Endodermal cell (in vitro differentiated cells): ENCODE data around the gene CACNA2D4. TPM values are rescaled to one million over a fixed set of nuclear protein-coding genes. Genes with fewer than 3 reads are reported as not detected.

ENCODE experiments used
- DNase-seq: peaks from one replicate; pipeline ENCODE4 v3.0.0-alpha.2; 2017
- H3K27ac ChIP-seq: 2 replicates; pipeline ENCODE4 v1.5.1; 2013; ENCODE audit warnings: mild to moderate bottlenecking, low read depth, low read length, moderate library complexity
- H3K27me3 ChIP-seq: 2 replicates; pipeline ENCODE4 v1.6.1; 2013; ENCODE audit warnings: mild to moderate bottlenecking, low read length, moderate library complexity; ENCODE audit not compliant: insufficient read depth, control insufficient read depth, poor library complexity, severe bottlenecking
- H3K36me3 ChIP-seq: 2 replicates; pipeline ENCODE4 v1.7.0; 2013; ENCODE audit warnings: mild to moderate bottlenecking, low read length, moderate library complexity; ENCODE audit not compliant: control insufficient read depth, insufficient read depth
- H3K4me1 ChIP-seq: one replicate; pipeline ENCODE4 v1.7.0; 2013; ENCODE audit warnings: low read length; ENCODE audit not compliant: control insufficient read depth, insufficient read depth
- H3K4me3 ChIP-seq: 2 replicates; pipeline ENCODE4 v1.5.1; 2013; ENCODE audit warnings: mild to moderate bottlenecking, low read length, moderate library complexity
- H3K9ac ChIP-seq: 2 replicates; pipeline ENCODE4 v1.6.1; 2013; ENCODE audit warnings: mild to moderate bottlenecking, low read length, moderate library complexity; ENCODE audit not compliant: poor library complexity, severe bottlenecking; ENCODE audit errors: extremely low read depth
- H3K9me3 ChIP-seq: 2 replicates; pipeline ENCODE4 v1.6.1; 2013; ENCODE audit warnings: mild to moderate bottlenecking, low read length, moderate library complexity; ENCODE audit not compliant: control insufficient read depth
- H3K27ac Mint-ChIP-seq: 2 replicates; pipeline ENCODE4 v1.8.0; 2020; ENCODE audit warnings: mixed read lengths
- H3K27me3 Mint-ChIP-seq: 2 replicates; pipeline ENCODE4 v1.8.0; 2021; ENCODE audit warnings: mild to moderate bottlenecking, mixed read lengths; ENCODE audit not compliant: insufficient read depth
- H3K36me3 Mint-ChIP-seq: 2 replicates; pipeline ENCODE4 v1.8.0; 2020; ENCODE audit warnings: low read depth, mixed read lengths
- H3K4me1 Mint-ChIP-seq: 2 replicates; pipeline ENCODE4 v1.8.0; 2020; ENCODE audit warnings: mixed read lengths
- H3K4me3 Mint-ChIP-seq: 2 replicates; pipeline ENCODE4 v1.8.0; 2020; ENCODE audit warnings: mild to moderate bottlenecking, moderate library complexity, mixed read lengths
- H3K9me3 Mint-ChIP-seq: 2 replicates; pipeline ENCODE4 v1.8.0; 2020; ENCODE audit warnings: mild to moderate bottlenecking, mixed read lengths
- CTCF ChIP-seq: fragments of 200-600 bp; sonication (generic); conservative IDR thresholded peaks from 2 replicates; pipeline ENCODE4 v1.5.0; 2021; ENCODE audit warnings: antibody characterized with exemption, mild to moderate bottlenecking
- WGBS, 2 experiments: methylation state at CpG; one replicate each; pipeline versions ENCODE4 v1.1.5 to v1.1.7; 2013; ENCODE audit warnings: missing lambda C conversion rate in 2 of 2, mixed read lengths in 1 of 2; ENCODE audit not compliant: insufficient coverage in 1 of 2, insufficient read length in 1 of 2; 5-methylcytosine and 5-hydroxymethylcytosine counted together
- total RNA-seq, 2 donors: library from RNA; stranded (reverse); fragmentation: NEBNext Ultra II Directional in 1 of 2; extraction: Animal tissue kit (Norgen Biotek cat#: 25700) in 1 of 2; gene quantifications; 2 replicates in 1 of 2; 3 replicates in 1 of 2; pipeline ENCODE4 v1.2.1, GENCODE V29; 2021

CACNA2D4 gene
- total RNA-seq, 2 donors from 2014 or later = 4.3 to 5.7 TPM

- no peak overlapping the region for H3K4me3 ChIP-seq
- H3K4me1 Mint-ChIP-seq = peaks cover 5% of the 10 kb centered on the region
- H3K27ac Mint-ChIP-seq = no peak overlapping the region
- H3K9me3 ChIP-seq = peaks cover 27% of the 10 kb centered on the region
- H3K9me3 Mint-ChIP-seq = peaks cover 53% of the 10 kb centered on the region
- no peaks in the 10 kb centered on the region for H3K36me3 ChIP-seq
- peaks cover 7% of the 10 kb centered on the region for H3K27me3 Mint-ChIP-seq
- no peaks in the 10 kb centered on the region for H3K4me1 ChIP-seq
- no peaks in the 10 kb centered on the region for H3K36me3 Mint-ChIP-seq
- H3K4me3 Mint-ChIP-seq = no peak overlapping the region
- TF ChIP-seq CTCF = no peak
- DNase-seq = no peak
- WGBS, 2 experiments = 60 to 67% methylated on average over 3 of the region's 3 CpGs
- no peak overlapping the region for H3K9ac ChIP-seq
- no peaks in the 10 kb centered on the region for H3K27me3 ChIP-seq
- H3K27ac ChIP-seq = no peak overlapping the region
Measured at GRCh38 chr12:1906579-1906978, 11.9 kb downstream of the CACNA2D4 start.

GRCh38 chr12:1904875-1905274 is 13.6 kb downstream of the CACNA2D4 start:
- Mint-ChIP-seq H3K9me3 (peaks cover 53% of the 10 kb centered on the region), H3K4me3 (no peak overlapping the region), H3K27me3 (peaks cover 7% of the 10 kb centered on the region), H3K4me1 (no peaks in the 10 kb centered on the region), H3K36me3 (no peaks in the 10 kb centered on the region), H3K27ac (no peak overlapping the region)
- Histone ChIP-seq H3K36me3 (no peaks in the 10 kb centered on the region), H3K4me3 (no peak overlapping the region), H3K9ac (no peak overlapping the region), H3K27ac (no peak overlapping the region), H3K4me1 (no peaks in the 10 kb centered on the region), H3K9me3 (peaks cover 27% of the 10 kb centered on the region), H3K27me3 (no peaks in the 10 kb centered on the region)
- no peak for TF ChIP-seq CTCF
- DNase-seq = no peak

GRCh38 chr12:1896964-1897363 is 21.5 kb downstream of the CACNA2D4 start:
- H3K9me3 Mint-ChIP-seq = peaks cover 7% of the 10 kb centered on the region
- no peaks in the 10 kb centered on the region for H3K4me1 Mint-ChIP-seq
- no peak overlapping the region for H3K4me3 Mint-ChIP-seq
- H3K27ac Mint-ChIP-seq = no peak overlapping the region
- Histone ChIP-seq H3K27ac (no peak overlapping the region), H3K4me1 (no peaks in the 10 kb centered on the region), H3K9ac (no peak overlapping the region), H3K9me3 (peaks cover 2% of the 10 kb centered on the region), H3K36me3 (no peaks in the 10 kb centered on the region), H3K4me3 (no peak overlapping the region), H3K27me3 (peaks cover 5% of the 10 kb centered on the region)
- H3K36me3 Mint-ChIP-seq = no peaks in the 10 kb centered on the region
- TF ChIP-seq CTCF = no peak
- WGBS, 2 experiments = 86% methylated on average over 4 to 5 of the region's 5 CpGs
- peaks cover 27% of the 10 kb centered on the region for H3K27me3 Mint-ChIP-seq
- no peak for DNase-seq
